ENCODE measurements around the gene PGA4. TPM values are rescaled to one million over a fixed set of nuclear protein-coding genes. Genes with fewer than 3 reads are reported as not detected.
"Not testable (repeated sequence)": the region's sequence is repeated elsewhere in the genome, so short reads cannot be mapped to it uniquely, and the experiment has no call there.

Gene PGA4
- polyA plus RNA-seq, 3 donors: 0.05 to 0.25 (median 0.16) TPM

DNA sequence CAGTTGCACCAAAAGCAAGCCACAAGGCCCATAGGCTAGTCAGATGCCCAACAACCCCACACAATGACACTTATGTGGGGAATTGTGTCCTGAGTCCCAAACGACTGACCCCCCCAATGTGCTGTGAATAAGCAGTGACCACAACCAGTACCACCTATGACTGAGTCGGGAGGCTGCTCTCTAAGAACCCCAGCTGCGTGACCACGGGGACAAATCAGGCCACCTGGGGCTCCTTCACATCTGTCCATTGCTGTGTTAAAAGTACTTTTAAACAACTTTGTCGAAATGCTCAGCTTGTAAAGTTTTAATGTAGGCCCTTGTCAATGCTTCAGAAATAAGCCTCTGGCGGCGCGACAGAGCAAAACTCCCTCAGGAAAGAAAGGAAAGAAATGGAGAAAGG is 18.1 kb downstream of the PGA4 start:
- not testable (repeated sequence) for DNase-seq (ENCODE audit: extremely low read depth in 1 of 11, low read depth in 9 of 11, low spot score in 4 of 11)

DNA sequence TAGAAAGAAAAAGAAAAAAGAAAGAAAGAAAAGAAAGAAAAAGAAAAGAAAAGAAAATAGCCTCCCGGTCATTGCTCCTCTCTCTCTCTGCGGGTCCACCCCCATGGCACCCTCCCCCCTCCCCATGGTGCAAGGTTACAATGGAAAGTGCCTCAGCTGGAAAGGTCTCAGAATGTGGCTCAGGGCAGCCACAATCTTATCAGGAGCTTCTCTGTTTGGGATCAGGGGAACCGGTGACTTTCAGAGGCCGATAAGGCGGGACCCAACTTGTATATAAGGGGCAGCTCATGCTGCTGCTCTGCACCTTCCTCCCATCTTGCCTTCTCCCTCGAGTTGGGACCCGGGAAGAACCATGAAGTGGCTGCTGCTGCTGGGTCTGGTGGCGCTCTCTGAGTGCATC is 18.7 kb downstream of the PGA4 start, which contains the start of gene PGA5:
TSS of gene PGA5 (plus strand) at position 301 of the 400 bp plus-strand sequence. CDS start at position 353, 52 bp downstream.
- not testable (repeated sequence) for DNase-seq (ENCODE audit: extremely low read depth in 1 of 11, low read depth in 9 of 11, low spot score in 4 of 11)

DNA sequence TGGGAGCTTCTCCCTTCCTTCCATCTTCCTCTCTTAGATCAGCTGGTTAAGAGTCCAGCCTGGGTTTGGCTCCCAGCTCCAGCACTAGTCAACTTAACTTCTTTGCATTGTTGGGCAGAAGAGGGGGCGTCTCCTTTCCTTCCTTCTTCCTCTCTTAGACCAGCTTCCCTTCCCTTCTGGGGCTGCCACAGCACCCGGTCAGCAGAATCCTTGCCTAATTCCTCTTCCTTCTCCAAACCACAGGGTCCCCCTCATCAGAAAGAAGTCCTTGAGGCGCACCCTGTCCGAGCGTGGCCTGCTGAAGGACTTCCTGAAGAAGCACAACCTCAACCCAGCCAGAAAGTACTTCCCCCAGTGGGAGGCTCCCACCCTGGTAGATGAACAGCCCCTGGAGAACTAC is 19.4 kb downstream of the PGA4 start:
- DNase-seq (ENCODE audit: extremely low read depth in 1 of 11, low read depth in 9 of 11, low spot score in 4 of 11): not testable (repeated sequence)

DNA sequence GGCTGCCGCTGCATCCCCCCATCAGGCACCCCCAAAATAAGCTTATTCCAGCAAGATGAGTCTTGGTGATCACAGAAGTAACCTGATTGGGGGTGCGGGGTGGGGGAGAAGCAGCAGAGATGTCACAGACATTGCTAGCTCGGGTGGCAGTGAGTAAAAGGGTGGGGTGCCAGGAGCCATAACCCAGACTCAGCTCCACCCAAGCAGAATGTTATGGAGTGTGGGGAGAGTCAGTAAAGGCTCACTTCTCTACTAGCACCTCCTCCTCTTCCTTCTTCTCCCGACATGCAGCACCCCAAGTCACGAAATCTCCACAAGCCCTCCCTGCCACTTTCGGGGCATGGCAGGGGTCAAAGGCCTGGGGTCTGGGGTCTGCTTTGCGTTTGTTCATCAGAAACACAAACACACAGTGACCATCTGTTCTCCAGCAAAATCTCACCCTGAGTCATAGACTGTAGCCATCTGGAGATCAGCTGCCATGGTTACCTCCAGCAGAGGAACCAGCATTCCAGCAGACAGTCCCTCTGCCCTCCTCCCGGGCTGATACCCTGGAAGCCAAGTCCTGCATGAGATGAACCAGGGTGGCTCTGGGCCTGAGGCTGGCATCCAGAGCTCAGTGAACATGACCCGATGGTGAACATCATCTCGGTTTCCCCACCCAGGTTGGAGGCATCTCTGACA is 23.3 kb downstream of the PGA4 start:
- not testable (repeated sequence) for DNase-seq (ENCODE audit: extremely low read depth in 1 of 11, low read depth in 9 of 11, low spot score in 4 of 11)

DNA sequence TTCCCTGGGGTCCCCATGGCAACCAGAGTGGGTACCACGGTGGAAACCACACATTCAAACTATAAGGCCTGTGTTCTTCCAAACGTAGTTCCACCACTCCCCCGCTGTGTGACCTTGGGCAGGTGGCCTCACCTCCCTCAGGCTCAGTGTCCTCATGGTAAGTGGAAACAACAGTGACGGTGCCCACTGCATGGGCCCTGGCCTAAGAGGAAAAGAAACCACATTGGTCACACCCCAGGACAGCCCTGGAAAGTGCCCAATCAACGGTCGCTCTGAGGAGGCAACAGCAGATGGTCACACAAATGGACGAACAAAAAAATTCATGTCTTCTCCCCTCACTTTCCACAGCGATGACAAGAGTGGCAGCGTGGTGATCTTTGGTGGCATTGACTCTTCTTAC is 25.9 kb downstream of the PGA4 start:
- not testable (repeated sequence) for DNase-seq (ENCODE audit: extremely low read depth in 1 of 11, low read depth in 9 of 11, low spot score in 4 of 11)

DNA sequence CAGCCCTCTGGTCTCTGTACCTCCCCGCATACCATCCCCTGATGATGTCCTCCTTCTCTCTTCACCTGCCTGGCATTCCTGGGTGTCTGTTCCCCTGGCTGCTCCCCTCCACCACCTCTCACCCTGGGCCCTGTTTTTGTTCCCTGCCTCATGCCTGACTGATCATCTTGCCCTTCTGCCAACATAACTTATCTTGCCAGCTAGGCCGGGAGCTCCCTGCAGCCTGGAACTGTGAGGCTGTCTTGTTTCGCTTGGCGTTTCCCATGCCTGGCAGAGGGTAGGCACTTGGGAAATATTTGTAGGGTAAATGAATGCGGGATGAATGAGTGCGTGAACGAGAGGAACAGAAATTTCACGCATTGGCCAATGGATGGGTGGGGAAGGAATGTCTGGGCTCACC is 27.1 kb downstream of the PGA4 start:
- DNase-seq (ENCODE audit: extremely low read depth in 1 of 11, low read depth in 9 of 11, low spot score in 4 of 11): not testable (repeated sequence)

DNA sequence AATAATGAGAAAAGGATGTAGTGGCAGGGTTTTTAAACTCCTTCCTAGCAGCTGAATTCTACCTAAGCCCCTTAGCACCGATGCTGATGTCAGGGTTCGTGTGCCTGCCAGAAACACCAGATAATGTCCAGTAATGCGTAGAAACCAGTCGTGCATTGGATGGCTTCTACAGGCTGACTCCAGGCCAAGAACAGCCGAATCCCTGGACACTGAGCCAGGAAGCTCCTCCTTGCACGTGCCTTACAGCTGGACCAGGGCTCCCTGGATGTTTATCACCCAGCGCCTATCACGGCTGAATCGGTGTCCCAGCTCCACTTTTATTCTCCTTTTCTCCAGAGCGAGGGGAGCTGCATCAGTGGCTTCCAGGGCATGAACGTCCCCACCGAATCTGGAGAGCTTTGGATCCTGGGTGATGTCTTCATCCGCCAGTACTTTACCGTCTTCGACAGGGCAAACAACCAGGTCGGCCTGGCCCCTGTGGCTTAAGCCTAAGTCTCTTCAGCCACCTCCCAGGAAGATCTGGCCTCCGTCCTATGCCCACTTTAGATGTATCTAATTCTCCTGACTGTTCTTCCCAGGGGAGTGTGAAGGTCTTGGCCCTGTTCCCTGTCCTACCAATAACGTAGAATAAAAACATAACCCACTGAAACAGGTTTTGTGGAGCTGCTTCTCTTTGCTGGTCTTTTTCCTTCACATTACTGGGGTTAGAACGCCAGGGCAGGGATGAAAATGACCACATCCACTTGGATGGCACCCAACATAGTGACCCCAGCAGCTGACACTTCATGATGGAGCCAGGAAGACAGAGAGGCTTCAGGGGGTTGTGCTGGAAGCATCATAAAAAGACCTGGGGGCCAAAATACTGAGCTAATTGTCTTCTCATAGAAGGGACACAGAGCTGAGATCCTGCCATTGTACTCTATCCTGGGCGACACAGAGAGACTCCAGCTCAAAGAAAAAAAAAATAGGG is 28.9 kb downstream of the PGA4 start:
- not testable (repeated sequence) for DNase-seq (ENCODE audit: extremely low read depth in 1 of 11, low read depth in 9 of 11, low spot score in 4 of 11)

DNA sequence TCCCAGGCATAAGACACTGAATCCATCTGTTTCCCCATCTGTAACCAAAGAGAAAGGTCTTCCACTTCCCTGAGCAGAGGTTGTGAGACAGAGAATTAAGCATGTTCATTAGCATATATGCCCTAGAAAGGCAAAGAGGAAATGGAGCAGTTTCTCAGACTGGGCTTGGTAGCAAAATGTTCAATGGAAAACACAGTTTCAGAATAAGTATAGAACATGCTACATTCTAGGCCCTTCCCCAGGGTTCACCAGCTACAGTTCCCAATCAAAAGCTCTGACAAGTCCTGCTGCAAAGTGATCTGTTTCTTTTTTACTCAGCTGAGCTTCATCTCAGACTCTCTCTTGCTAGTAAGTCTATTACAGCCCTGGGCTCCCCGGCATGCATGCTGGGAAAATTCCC is 30.2 kb downstream of the PGA4 start:
- DNase-seq (ENCODE audit: extremely low read depth in 1 of 11, low read depth in 9 of 11, low spot score in 4 of 11): not testable (repeated sequence)

DNA sequence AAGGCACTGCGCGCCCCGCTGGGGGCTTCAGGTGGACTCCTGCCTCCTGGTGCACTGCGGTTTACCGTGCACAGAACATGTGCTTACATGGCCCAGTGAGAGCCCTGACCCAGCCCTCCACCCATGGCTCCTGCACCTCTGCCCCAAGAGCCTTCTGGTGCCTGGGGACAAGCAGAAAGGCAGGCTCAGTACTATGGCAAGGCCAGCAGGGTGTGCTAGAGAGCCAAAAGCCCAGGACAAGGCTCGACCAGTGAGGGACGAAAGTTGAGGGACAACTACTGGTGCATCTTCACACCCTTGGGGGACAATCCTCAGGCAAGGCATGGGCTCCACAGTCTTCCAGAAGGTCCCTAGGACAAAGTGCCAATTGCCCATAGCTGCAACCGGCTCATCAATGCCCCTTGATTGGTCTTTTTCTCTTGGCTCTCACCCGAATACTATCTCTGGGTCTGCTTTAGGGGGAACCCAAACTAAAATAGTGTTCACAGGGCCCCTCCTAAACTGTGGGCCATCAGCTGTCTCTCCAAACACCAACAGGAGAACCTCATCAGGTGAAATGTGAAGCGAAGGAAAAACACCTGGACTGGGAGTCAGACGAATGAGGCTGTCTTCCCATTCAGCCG is 32.4 kb downstream of the PGA4 start:
- peak in 8 of 11 donors; percentile 3 to 38 (median 17) for DNase-seq (ENCODE audit: extremely low read depth in 1 of 11, low read depth in 9 of 11, low spot score in 4 of 11)

DNA sequence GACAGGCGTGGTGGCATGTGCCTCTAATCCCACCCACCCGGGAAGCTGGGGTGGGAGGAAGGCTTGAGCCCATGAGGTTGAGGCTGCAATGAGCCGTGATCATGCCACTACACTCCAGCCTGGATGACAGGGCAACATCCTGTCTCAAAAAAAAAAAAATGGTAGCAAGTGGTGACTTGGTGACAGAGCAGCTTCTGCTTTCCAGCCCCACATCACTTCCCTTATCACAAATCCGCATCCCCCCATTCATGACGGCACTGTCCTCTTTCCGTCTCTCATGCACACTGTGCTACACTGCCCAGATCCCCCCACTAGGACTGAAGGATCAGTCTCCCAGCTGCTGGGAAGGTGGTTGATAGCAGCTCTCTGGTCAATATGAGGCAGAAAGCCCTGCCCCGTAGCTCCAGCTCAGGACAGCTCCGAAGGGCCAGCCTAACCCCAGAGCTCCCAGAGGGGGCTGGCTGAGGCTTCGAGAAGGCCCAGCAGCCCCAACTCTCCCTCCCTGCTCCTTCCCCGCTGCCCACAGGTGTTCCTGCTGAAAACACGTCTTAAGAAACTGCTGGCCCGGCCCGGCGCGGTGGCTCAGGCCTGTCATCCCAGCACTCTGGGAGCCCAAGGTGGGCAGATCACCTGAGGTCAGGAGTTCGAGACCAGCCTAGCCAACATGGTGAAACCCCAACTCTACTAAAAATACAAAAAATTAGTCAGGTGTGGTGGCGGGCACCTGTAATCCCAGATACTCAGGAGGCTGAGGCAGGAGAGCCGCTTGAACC is 34.7 kb downstream of the PGA4 start:
- no peak for DNase-seq (ENCODE audit: extremely low read depth in 1 of 11, low read depth in 9 of 11, low spot score in 4 of 11)

DNA sequence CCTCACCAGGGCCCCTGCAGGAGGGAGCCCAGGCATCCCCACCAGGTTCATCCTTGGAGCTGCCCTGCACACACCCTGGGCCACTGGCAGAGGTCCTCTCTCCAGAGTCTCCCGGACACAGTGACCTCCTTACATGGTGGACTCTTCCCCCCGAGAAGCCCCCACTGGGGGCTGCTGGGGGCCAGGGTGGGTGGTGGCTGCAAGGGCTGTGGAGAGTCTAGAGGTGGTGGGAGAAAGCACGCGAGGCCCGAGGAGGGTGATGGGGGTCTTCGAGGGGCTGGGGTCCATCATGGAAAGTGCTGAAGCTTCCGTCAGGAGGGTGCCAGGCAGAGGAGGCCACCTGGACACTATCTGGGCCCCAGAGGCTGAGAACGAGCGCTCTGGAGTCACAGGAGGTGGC is 36.4 kb downstream of the PGA4 start:
- no peak for DNase-seq (ENCODE audit: extremely low read depth in 1 of 11, low read depth in 9 of 11, low spot score in 4 of 11)

DNA sequence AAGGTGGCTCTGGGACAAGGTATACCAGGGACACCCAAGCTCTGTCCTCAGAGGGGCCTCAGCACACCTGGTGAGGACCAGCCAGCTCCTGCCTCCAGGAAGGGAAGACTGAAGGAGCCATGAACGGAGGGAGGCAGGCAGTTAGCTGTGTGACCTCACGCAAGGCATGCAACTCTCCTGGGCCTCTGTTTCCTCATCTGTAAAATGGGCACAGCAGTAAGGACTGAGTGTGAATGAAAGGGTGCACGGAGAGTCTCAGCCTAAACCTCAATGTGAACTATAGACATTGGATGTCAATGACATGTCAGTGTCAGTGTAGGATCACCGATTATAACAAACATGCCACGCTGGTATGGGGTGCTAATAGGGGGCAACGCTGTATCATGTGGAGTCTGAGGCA is 37.2 kb downstream of the PGA4 start:
- no peak for DNase-seq (ENCODE audit: extremely low read depth in 1 of 11, low read depth in 9 of 11, low spot score in 4 of 11)

DNA sequence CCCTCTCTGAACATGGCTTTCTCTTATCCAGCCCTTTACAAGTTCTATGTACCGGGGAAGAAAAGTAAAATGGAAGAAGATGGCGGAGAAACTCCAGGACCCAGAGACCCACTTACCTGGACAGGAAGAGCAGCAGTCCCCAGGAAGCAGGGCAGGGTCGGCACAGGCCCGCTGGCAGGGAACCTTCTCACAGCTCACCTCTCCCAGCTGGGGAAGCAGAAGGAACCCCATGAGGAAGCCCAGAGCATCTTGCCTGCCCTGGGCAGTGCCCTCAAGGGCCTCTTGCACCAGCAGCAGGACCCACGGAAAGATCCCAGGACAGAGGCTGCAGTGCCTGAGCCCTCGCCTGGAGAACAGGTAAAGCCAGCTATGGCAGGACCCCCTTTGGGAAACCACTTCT is 42.2 kb downstream of the PGA4 start:
- no peak for DNase-seq (ENCODE audit: extremely low read depth in 1 of 11, low read depth in 9 of 11, low spot score in 4 of 11)

DNA sequence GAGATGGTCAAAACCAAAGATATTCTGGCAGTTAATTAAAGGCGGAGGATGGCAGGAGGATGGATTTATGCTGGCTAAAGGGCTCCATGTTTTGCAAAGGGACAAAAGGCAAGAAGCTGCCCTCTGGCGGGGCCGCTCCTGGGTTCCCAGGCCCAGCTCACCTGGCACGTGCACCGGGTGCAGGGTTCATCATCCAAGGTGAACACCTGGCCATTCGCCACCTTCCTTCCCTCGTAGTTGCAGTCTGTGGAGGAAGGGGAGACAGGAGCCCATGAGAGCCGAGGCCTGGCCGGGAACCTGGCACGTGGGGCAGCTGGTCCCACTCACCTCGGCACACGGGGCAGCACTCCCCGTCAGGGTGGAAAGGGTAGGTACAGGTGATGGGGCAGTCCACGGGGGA is 42.6 kb downstream of the PGA4 start:
- DNase-seq (ENCODE audit: extremely low read depth in 1 of 11, low read depth in 9 of 11, low spot score in 4 of 11): no peak

DNA sequence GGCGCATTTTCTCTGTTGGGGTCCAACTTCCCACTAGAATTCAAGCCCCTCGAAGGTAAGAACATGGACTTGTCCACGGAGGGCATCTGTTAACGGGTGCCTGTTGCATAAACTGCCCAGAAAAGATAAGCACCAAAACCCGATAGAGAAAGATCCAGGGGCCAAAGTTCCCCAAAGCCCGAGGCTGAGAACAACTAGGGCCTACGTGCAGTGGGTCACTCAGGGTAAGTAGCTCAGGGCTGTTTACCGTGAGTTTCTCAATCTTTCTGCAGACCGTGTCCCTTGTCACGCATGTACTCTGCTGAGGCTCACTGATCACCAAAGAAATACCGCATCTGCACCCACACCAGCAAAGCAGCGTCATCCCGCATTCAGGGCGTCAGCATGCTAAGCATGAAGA is 43.2 kb downstream of the PGA4 start:
- no peak for DNase-seq (ENCODE audit: extremely low read depth in 1 of 11, low read depth in 9 of 11, low spot score in 4 of 11)

DNA sequence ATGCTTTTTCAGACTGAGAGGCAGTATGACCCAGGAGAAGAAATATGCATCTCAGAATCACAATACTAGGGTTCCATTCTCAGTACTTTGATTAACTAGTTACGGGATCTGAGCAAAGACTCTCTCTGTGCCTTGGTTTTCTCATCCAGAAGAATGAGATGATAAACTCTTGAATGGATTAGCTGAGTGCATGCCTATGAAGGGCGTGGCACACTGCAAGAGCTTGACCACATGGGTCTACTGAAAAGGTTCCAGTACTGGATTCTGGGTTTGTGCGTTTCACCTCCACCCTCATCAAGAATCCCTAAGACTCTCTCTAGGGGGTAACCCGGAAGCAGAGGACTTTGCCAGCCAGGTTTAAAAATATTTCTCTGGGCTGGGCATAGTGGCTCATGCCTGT is 44.5 kb downstream of the PGA4 start:
- DNase-seq (ENCODE audit: extremely low read depth in 1 of 11, low read depth in 9 of 11, low spot score in 4 of 11): no peak

DNA sequence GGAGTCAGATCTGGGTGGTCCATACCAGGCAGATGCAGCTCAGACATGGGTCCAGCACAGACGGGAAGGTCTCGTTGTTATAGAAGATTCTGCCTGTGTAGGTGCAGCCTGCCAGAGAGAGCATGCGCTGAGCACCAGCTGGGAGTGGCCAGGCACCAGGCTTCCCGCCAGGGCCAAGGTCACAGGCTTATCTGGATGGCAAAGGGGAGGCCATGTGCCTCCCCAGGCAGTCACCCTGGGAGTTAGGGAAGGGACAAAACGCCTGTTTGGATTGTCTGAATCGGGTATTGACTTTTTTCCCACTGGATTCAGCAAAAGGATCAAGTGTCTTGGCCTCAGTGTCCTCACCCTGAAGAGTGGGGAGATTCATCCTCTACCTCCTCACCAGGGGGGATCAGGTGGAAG is 45.3 kb downstream of the PGA4 start:
- no peak for DNase-seq (ENCODE audit: extremely low read depth in 1 of 11, low read depth in 9 of 11, low spot score in 4 of 11)

DNA sequence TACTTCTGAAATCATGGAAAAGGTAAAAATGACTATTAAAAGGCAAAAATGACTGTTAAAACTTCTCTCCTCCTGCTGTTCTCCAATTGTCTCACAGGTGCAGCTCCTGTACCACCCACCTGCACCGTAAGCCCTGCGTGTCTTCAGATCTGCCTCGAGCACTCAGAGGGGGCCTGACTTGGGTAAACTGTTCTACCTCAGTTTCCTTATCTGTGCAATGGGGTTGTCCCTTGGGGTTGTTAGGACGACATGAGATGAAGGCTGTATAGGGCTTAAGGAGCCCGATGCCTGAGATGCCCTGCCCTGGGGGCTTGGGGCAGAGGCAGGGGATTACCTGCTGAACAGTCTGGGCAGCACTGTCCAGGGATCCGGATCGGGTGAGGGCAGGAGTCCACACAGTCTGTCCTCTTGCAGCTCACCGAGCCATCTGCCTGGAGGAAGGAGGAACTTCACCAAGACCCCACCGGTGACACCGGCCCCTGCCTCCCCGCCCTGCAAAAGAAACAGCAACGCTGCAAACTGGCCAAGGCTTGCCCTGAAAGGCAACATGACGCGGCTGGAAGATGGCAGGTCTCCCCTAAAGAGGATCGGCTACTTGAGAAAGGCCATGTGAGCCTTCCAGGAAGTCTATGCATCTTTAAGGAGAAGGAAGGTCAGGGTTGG is 46.6 kb downstream of the PGA4 start:
- no peak for DNase-seq (ENCODE audit: extremely low read depth in 1 of 11, low read depth in 9 of 11, low spot score in 4 of 11)

Data from renal cortex interstitium (tissue), 11 donors.